ENCODE results near the gene SBNO1.
A peak's percentile ranks its signal among the peaks of the same experiment; 100 is the strongest.
"Not testable (repeated sequence)": the region's sequence is repeated elsewhere in the genome, so short reads cannot be mapped to it uniquely, and the experiment has no call there.

The SBNO1 gene

DNA sequence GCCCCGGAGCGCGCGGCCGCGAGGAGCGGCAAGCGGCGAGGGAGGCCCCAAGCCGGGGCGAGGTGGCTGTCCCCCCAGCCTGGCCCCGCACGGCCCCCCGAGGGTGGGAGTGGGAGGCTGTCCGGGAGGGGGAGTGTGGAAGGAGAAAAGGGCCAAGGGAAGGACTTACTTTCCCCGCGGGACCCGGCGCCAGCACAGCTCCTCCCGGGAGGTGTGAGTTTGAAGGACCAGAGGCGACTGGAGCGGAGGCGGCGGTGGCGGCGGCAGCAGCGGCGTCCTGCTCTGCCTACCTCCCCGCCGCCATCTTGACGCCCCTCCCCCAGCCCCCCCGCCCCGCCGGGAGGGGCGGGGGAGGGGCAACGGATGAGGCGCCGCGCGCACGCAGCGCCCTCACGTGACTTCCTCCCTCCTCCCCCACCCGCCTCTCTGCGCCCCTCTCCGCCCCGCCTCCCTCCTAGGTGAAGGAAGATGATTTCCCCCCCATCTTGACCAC, at the start of gene SBNO1:
TSS of gene SBNO1 (minus strand) at position 316 of the 493 bp plus-strand sequence. CDS start 14,406 bp downstream, outside the sequence.
- peak; percentile 74 for DNase-seq

DNA sequence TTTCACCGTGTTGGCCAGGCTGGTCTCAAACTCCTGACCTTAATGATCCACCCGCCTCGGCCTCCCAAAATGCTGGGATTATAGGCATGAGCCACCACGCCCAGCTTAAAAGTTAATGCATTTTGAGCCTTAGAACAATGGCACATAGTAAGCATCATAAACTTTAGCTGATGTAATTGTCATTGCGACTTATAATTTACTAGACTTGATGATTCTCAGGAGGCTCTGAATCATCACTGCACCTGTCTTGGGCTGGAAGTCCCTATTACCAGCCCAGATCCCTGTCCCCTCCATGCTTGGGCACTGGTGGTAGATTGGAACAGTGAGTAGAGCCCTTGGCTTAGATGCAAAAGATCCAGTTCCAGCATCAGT, 45.4 kb upstream of the SBNO1 start:
- DNase-seq, result no peak

DNA sequence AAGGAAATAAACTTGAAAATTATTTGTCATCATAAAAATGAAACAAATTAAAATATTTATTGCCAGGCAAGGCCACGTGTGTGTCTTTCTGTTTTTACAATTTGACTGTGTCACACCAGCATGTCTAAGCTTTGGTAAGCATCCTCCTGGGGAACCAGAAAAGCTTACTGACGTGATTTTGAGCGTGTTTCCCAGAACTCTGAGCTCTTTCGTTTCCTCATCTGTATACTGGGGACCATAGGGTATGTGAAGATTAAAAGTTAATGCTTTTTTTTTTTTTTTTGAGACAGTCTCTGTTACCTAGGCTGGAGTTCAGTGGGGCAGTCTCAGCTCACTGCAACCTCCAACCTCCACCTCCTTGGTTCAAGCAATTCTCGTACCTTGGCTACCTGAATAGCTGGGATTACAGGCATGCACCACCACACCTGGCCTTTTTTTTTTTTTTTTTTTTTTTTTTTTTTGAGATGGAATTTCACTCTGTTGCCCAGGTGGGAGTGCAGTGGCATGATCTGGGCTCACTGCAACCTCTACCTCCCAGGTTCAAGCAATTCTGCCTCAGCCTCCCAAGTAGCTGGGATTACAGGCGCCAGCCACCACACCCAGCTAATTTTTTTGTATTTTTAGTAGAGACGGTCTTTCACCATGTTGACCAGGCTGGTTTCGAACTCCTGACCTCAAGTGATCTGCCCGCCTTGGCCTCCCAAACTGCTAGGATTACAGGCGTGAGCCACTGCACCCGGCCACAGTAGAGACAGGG, 44.8 kb upstream of the SBNO1 start:
- not testable (repeated sequence) for DNase-seq

DNA sequence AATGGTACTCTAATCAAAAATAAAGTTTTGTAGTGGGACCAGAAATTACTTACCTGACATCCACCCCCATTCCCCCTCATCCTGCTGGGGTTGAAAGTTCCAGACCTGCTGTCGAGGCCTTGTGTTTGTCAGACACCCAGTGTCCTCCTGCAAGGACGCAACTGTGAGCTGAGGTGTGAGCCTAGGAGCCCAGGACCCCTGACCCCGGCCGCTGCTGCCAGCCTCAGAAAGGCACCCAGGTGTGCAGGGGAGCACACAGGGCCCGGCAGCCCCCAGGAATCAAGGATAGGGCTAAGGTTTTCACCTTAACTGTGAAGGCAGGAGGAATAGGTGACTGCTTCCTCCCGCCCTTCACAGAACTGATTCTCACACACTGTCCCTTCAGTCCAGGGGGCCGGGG, 44.0 kb upstream of the SBNO1 start:
- not testable (repeated sequence) for DNase-seq

DNA sequence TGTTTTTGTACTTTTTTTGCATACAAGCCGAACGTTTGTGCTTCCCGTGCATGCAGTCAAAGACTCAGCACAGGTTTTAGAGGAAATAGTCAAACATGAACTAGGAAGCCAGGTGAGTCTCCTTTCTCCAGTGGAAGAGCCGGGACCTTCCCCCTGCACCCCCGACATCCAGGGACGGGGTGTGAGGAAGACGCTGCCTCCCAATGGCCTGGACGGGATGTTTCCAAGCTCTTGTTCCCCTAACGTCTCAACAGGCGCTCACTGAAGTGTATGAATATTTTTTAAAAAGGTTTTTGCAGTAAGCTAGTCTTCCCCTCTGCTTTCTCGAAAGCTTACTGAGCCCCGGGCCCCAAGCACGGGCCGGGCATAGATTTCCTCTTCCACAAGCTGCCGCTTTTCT, 43.3 kb upstream of the SBNO1 start:
- DNase-seq, result not testable (repeated sequence)

DNA sequence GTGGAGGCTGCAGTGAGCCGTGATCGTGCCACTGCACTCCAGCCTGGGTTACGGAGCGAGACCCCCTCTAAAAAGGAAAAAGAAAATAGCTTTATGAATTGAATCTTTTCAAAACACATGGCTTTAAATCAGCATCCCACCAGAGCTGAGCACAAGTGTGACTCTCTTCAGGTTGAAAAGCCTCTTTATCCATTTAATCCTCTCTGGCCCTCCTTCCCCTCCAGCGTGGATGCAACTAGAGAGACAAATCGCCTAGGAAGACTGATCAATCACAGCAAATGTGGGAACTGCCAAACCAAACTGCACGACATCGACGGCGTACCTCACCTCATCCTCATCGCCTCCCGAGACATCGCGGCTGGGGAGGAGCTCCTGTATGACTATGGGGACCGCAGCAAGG, 42.6 kb upstream of the SBNO1 start:
- not testable (repeated sequence) for DNase-seq

DNA sequence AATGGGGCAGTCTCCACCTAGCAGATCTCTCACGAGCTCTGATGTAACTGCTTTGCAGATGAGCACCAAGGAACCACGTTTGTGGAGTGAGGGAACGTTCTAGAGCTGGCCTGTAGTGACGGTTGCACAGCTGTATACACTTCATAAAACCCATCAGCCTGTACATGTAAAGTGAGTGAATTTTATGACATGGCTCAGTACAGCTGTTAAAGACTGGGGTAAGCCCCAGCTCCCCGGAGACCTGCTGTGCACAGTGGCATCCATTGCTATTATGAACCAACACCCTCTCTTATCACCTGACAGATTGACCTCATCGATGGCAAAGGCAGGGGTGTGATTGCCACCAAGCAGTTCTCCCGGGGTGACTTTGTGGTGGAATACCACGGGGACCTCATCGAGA, 39.9 kb upstream of the SBNO1 start:
- DNase-seq, result no peak

DNA sequence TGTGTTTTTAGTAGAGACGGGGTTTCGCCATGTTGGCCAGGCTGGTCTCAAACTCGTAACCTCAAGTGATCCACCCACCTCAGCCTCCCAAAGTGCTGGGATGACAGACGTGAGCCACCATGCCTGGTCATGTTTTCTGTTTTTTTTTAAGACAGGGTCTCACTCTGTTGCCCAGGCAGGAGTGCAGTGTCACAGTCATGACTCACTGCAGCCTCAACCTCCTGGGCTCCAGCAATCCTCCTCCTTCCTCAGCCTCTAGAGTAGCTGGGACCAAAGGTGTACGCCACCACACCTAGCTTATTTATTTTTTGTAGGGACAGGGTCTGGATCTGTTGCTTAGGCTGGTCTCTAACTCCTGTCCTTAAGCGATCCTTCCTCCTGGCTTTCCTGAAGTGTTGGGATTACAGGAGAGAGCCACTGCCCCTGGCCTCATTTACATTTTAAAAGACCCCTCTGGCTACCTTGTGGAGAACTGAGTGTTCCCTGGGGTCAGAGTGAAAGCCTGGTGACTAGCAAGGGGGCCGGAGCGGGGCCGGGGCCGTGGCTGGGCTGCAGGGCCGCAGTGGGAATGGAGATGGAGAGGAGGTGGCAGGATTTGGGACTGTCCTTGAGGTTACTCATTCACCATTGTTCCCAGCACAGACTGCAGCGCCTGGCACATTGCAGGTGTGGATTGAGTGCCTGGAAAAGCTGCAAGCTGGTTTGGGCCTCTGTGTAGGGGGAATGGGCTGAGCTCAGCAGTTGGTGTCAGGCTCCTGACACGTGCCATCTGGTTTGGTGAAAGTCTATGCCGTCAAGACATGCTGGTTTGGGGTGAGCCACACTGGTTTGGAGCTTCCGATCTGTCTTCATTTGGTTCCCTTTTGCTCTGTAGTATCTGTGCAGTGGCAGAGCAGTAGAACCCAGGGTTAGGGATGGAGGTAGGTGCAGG, 37.4 kb upstream of the SBNO1 start:
- no peak for DNase-seq

DNA sequence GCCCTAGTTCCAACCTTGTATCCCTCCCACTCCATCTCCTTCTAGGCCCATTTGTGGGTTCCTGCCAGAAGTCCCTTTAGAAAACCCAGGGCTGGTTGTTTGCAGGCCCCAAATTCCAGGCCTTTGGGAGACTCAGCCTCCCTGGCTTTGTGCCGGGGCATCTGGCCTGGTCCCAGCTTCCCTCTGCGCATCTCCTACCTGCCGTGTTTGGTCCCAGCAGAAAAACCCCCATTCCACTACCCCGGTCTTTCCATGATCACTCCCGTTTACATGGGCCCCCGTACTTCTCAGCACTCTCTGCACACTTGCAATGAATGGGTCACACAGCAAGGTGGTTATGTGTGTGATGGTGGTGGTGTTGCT, 34.6 kb upstream of the SBNO1 start:
- no peak for DNase-seq

DNA sequence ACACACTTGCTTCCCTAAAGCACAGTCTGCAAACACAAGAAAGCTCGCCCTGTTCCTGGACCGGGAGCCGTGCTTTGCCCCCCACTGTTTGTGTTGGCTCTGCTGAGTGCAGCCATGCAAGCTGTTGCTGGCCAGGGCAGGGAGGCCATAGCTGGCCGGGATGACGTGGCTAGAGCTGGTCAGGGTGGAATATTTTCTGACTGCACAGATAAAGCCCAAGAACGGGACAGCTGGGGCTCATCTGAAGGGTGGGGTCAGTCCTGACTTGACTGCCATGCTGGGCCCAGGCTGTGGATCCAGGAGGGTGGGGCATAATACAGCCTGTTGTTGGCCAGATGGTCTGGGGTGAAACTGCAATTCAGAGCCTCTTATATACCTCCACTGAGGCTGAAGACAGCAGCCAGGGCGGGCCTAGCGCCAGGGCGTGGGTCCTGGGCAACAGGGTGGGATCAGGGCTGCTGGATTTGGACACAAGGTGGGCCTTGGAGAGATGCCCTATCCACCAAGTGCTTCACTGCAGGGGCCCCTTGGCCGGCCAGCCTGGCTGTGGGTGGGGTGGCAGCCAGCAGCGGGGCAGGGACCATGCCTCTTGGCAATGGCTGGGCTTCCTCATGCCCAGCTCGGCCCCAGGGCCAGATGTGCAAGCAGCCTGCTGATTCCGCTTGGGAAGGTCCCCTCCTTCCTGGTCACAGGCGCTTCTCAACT, 34.1 kb upstream of the SBNO1 start:
- no peak for DNase-seq

DNA sequence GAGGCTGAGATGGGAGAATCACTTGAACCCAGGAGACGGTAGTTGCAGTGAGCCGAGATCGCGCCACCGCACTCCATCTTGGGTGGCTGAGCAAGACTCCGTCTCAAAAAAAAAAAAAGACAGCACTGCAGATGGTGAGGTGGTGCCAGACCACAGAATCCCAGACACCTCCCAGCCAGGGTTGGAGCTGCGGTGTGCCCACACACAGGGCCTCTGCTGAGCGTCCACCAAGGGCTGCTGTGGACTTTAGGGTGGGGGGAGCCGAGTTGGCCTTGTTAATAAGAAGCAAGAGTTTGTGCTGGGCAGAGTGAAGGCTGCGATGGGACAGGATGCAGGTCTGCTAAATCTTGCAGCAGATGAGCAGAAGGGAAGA, 33.5 kb upstream of the SBNO1 start:
- no peak for DNase-seq

DNA sequence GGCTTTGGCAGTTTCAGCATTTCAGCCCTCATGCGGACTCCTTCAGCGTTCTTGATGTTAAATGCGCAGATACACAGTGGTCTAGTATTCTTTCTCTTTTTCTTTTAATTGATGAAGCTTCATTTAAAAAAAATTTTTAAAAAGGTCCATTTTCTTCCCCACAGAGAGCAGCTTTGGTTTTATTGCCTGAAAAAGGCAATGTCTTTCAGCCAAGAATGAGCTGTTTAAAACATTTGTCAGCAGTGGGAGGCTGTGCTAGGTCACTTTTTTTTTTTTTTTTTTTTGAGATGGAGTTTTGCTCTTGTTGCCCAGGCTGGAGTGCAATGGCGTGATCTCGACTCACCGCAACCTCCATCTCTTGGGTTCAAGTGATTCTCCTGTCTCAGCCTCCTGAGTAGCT, 32.8 kb upstream of the SBNO1 start:
- no peak for DNase-seq

DNA sequence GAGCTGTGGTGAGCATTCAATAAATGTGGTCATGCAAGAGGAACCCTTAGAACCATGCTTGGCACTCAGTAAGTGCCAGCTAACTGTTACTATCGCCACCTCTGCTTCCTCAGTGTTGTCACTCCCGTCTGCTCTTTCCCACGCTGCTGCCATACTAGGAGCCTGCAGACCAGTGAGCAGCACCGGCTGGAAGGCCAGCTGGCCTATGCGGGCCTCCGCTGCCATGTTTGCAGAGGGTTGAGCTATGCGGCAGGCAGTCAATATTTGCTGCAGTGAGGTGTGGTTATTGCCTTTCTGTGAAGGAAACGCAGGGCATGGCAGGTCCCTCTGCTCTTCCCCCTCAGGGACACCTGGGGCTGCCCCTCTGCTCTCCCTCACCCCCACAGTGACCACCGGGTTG, 32.3 kb upstream of the SBNO1 start:
- DNase-seq, result no peak

DNA sequence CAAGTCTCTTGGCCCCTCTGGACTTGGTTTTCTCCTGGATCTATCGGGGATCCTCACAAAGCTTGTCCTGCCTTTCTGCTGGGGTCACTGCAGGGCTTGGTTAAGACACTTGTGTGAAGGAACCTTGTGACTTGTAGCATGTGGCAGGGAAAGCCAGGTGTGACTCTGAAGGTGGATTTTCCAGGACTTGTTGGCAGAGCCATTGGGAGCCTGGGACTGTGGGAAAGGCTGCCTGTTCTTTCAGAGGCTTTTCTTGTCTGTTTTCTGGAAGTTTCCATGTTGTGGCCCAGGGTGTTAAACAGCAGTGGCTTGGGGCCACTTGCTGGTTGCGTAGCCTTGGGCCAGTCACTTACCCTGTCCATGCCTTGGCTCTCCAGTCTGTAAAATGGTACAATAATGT, 31.9 kb upstream of the SBNO1 start:
- no peak for DNase-seq

DNA sequence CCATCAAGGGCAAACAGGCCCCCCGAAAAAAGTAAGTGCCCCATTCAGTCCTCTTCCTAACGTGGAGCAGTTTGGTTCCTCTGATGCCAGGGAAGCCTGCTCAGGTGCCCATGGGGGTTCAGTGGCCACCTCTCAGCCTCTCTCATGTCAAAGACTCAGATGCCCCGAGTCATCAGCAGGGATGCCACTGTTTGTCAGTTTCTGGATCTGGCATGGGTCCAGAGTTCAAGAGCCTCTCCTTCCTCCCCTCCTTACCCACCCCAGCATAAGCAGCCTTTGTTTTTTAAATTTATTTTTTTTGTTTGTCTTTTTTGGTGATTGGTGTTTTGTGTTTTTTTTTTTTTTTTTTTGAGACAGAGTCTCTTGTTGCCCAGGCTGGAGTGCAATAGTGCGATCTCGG, 30.6 kb upstream of the SBNO1 start:
- DNase-seq, result no peak

DNA sequence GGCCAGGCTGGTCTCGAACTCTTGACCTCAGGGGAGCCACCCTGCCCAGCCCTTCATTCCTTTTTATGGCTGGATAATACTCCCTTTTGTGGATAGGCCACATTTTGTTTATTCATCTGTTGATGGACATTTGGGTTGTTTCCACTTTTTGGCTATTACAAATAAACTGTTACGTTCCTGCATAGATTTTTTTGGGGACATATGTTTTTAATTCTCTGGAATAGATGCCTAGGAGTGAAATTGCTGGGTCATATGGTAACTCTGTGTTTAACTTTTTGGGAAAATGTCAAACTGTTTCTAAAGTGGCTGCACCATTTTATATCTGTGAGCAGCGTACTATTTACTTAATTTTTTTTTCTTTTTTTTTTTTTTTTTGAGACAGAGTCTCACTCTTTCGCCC, 29.1 kb upstream of the SBNO1 start:
- DNase-seq, result no peak

DNA sequence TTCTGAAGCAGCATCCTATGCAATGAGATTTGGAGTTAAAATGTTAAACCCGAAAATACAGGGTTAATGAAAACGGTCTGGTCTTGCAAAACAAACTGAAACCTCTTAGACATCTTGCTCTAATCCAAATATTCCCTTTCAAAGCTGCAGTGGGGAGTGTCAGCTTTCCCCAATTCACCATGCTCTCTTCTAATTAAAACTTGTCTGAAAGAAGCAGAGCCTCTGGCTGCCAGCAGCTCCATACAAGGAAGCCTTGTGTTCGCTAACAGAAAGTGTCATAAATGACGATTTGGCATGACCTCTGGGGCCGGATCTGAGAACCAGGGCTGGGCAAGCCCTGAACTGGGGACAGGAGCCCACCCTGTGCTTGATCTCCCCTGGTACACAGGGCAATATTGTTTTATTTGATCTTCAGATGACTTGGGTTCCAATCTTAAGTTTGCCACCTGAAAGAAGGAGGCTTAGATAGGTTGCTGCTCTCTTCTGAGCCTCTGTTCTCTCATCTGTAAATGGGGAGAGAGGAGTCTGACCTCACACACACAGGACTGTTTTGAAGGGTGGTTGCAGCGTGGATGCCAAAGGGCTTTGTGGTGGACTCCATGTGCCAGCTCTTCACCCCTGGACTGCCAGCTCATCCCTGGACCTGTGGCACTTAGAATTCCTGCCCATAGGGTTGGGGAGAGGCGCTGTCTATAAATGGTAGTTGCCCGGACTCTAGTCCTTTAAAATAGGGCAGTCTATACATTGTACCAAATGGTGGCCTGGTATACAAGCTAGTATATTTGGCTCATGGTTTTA, 27.1 kb upstream of the SBNO1 start:
- DNase-seq, result no peak

DNA sequence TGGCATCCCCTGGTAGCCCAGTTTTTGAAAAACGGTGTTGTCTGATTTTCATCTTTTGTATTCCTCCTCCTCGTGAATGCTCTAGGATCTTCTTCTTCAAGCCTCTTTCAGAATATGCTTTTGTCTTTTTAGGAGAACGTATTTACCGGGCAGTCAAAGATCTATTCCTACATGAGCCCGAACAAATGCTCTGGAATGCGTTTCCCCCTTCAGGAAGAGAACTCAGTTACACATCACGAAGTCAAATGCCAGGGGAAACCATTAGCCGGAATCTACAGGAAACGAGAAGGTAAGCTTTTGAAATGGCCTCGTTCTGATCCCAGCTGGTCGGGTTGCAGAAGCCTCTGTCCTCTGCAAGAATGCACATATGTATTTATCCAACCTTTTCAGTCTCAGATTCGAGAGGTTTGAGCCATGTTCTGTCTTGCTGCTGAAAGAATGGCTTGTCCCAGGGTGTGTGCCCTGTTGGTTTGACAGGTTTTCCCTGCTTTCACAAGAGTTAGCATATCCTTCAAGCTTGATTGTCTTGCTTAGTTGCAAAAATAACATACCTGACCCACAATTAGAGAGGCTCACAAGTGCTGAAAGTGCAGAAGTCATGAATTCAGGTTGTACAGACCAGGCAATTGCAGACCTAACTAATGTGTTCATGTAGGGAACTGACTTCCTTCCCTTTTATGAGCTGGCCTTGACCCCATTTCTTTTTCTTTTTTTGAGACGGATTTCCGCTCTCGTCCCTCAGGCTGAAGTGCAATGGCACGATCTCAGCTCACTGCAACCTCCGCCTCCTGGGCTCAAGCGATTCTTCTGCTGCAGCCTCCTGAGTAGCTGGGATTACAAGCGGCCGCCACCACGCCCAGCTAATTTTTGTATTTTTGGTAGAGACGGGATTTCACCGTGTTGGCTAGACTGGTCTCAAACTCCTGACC, 26.1 kb upstream of the SBNO1 start:
- DNase-seq, result no peak

DNA sequence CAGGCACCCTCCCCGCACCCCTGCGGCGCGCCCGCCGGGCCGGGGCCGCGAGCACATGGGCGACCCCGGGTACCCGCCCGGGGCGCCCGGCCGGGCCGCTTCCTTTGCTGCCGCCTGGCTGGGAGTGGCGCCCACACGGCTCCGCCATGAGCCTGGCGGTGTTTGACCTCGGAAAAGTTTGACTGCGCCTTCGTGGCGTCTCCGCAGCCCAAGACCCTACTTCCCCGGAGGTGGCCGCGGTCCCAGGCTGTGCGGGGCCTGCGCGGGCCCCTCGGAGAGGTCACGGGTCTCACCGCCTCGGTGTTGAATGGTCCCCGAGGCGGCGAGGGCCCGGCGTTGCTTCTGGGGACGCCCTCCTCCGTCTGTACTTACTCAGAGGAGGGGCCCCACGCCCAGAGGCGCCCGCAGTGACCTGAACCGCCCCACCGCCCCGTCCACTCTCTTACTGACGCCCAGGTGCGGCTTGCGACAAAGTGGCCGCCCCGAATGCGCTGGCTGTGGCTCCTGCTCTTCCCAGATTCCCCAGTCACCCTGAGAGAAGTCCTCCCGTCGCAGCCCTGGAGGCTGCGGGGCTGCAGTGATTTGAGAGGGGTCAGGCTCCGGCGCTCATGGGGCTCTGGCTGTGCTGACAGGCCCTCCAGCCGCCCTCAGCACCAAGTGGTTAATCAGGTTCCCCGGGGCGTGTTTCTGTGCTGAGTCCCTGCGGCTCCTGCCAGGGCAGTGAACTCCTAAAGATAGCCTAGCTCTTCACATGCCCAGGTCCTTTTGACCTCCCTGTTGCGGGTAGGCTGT, 25.1 kb upstream of the SBNO1 start:
- DNase-seq, result no peak

DNA sequence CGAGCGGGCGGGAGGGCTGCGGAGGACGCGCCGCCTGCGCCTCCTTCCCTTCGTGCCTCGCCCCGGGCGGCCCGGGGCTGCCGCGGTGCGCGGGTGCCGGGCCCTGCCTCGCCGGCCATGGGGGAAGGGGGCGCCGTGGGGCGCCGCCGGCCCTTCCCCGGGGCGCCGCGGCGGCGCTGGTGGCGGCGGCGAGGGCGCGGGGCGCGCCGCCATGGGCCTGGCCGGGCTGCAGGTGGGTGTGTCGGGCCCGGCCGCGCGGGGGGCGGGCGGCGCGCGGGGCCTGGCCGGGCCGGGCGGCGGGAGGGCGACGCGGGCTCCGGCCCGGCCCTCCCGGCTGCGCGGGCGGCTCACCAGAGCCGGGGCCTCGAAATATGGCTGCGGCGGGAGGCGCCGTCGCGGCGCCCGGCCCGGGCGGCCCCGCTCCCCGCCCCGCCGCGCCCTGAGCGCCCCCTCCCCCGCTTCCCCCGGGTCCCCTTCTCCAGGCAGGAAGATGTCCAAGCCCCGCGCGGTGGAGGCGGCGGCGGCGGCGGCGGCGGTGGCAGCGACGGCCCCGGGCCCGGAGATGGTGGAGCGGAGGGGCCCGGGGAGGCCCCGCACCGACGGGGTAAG, 24.4 kb upstream of the SBNO1 start:
- DNase-seq, result no peak

Measured in NCI-H226 (cell line).